Activated CD4-positive, alpha-beta T cell treated with anti-CD3 and anti-CD28 coated beads for 36 hours (primary cell): ENCODE results near the gene SLC24A4. TPM values are rescaled to one million over a fixed set of nuclear protein-coding genes. Genes with fewer than 3 reads are reported as not detected.

Experiments
- ATAC-seq: fragments of 200-7000 bp; cut with Tn5 transposase; one replicate; pipeline ENCODE4 v1.10.0; 2021; ENCODE audit warnings: mild to moderate bottlenecking, moderate library complexity
- CTCF ChIA-PET: fragments of 350-600 bp; sonication (Branson Sonifier 250); formaldehyde crosslinking; loops from one replicate; lab custom pipeline; 2021; ENCODE audit warnings: antibody characterized with exemption; lab: Charles Lee
- POLR2A ChIA-PET: fragments of 350-600 bp; sonication (Branson Sonifier 250); formaldehyde crosslinking; loops from one replicate; lab custom pipeline; 2021; ENCODE audit warnings: antibody characterized with exemption, inconsistent platforms; lab: Charles Lee
- DNase-seq: peaks from one replicate; pipeline ENCODE4 v3.0.0-alpha.2; 2020
- H3K27ac Mint-ChIP-seq: one replicate; pipeline ENCODE4 v1.8.0; 2021; ENCODE audit warnings: mixed read lengths
- H3K27me3 Mint-ChIP-seq: one replicate; pipeline ENCODE4 v1.8.0; 2021; ENCODE audit warnings: mixed read lengths
- H3K36me3 Mint-ChIP-seq: one replicate; pipeline ENCODE4 v1.8.0; 2021; ENCODE audit warnings: low read depth, mixed read lengths
- H3K4me1 Mint-ChIP-seq: one replicate; pipeline ENCODE4 v1.8.0; 2021; ENCODE audit warnings: mixed read lengths
- H3K4me3 Mint-ChIP-seq: one replicate; pipeline ENCODE4 v1.8.0; 2021; ENCODE audit warnings: mild to moderate bottlenecking, moderate library complexity, mixed read lengths
- H3K9me3 Mint-ChIP-seq: one replicate; pipeline ENCODE4 v1.8.0; 2021; ENCODE audit warnings: low read depth, mixed read lengths
- intact Hi-C, 2 experiments: fragments of 100-400 bp; cut with DNase I in 1 of 2; cut with micrococcal nuclease in 1 of 2; formaldehyde crosslinking; loops; one replicate each; pipeline versions ENCODE4 v1.14.2 to v1.15.1; 2022 to 2024; cut with DNase I, micrococcal nuclease
- total RNA-seq, 2 experiments: library from RNA; stranded (reverse); gene quantifications; one replicate each; pipeline ENCODE4 v1.2.3, GENCODE V29; 2021

Gene SLC24A4
- total RNA-seq, 2 experiments from 2014 or later = not detected

- CTCF ChIA-PET = no interaction called here
- Mint-ChIP-seq H3K36me3 (peaks cover 3% of the 10 kb centered on the region), H3K4me3 (no peak overlapping the region), H3K27me3 (peaks cover 30% of the 10 kb centered on the region), H3K27ac (no peak overlapping the region), H3K4me1 (peaks cover 2% of the 10 kb centered on the region), H3K9me3 (peaks cover 5% of the 10 kb centered on the region)
- ATAC-seq (no peak), DNase-seq (no peak)
- POLR2A ChIA-PET = no interaction called here
- intact Hi-C loops = loop anchor here (5.0 to 10.0 kb wide), 2 partner anchors 329 to 393 kb away; no protein-coding TSS in a partner anchor
Observed at GRCh38 chr14:92348154-92348553, 25.2 kb downstream of the SLC24A4 start.

GRCh38 chr14:92351750-92352149 is 28.8 kb downstream of the SLC24A4 start:
- Mint-ChIP-seq H3K36me3 (no peaks in the 10 kb centered on the region), H3K27me3 (peaks cover 18% of the 10 kb centered on the region), H3K9me3 (no peaks in the 10 kb centered on the region), H3K27ac (no peak overlapping the region), H3K4me3 (no peak overlapping the region), H3K4me1 (no peaks in the 10 kb centered on the region)
- ChIA-PET POLR2A (interaction anchor here (1.2 kb wide), 1 partner anchor 10 kb away, joined by 4 read pairs; no protein-coding TSS in a partner anchor), CTCF (interaction anchor here (0.6 to 1.5 kb wide), 11 partner anchors 9 to 220 kb away, joined by 3 to 8 read pairs (median 4); no protein-coding TSS in a partner anchor)
- DNase-seq (no peak), ATAC-seq (no peak)
- intact Hi-C loops = loop anchor here in 1 of 2 experiments (1.0 to 10.0 kb wide), 2 partner anchors 216 to 253 kb away; no protein-coding TSS in a partner anchor

- H3K9me3 Mint-ChIP-seq = no peaks in the 10 kb centered on the region
- H3K27ac Mint-ChIP-seq = no peak overlapping the region
- intact Hi-C loops = loop anchor here in 1 of 2 experiments (1.0 to 10.0 kb wide), 2 partner anchors 217 to 252 kb away; no protein-coding TSS in a partner anchor
- peaks cover 18% of the 10 kb centered on the region for H3K27me3 Mint-ChIP-seq
- ChIA-PET CTCF (interaction anchor here (0.6 to 1.5 kb wide), 14 partner anchors 10 to 227 kb away, joined by 3 to 8 read pairs (median 4); no protein-coding TSS in a partner anchor), POLR2A (interaction anchor here (1.2 kb wide), 1 partner anchor 11 kb away, joined by 4 read pairs; no protein-coding TSS in a partner anchor)
- H3K4me1 Mint-ChIP-seq = no peaks in the 10 kb centered on the region
- DNase-seq = peak; percentile 73
- ATAC-seq = peak; percentile 49
- no peaks in the 10 kb centered on the region for H3K36me3 Mint-ChIP-seq
- H3K4me3 Mint-ChIP-seq = no peak overlapping the region
Observed at GRCh38 chr14:92352158-92352985, 29.4 kb downstream of the SLC24A4 start.

GRCh38 chr14:92353447-92353846 is 30.5 kb downstream of the SLC24A4 start:
- H3K27ac Mint-ChIP-seq = peak overlapping the region; percentile 14
- no peaks in the 10 kb centered on the region for H3K9me3 Mint-ChIP-seq
- no peak overlapping the region for H3K4me3 Mint-ChIP-seq
- H3K4me1 Mint-ChIP-seq = no peaks in the 10 kb centered on the region
- DNase-seq (no peak), ATAC-seq (peak; percentile 49)
- POLR2A ChIA-PET = interaction anchor here (0.6 kb wide), 1 partner anchor 141 kb away, joined by 3 read pairs; no protein-coding TSS in a partner anchor
- H3K27me3 Mint-ChIP-seq = peaks cover 15% of the 10 kb centered on the region
- CTCF ChIA-PET = interaction anchor here (0.6 to 1.6 kb wide), 4 partner anchors 12 to 373 kb away, joined by 3 read pairs; no protein-coding TSS in a partner anchor
- H3K36me3 Mint-ChIP-seq = no peaks in the 10 kb centered on the region
- intact Hi-C loops = loop anchor here in 1 of 2 experiments (10.0 kb wide), 1 partner anchor 251 kb away; no protein-coding TSS in a partner anchor

- CTCF ChIA-PET = interaction anchor here (1.1 to 1.3 kb wide), 2 partner anchors 10 to 15 kb away, joined by 3 read pairs; no protein-coding TSS in a partner anchor
- Mint-ChIP-seq H3K36me3 (no peaks in the 10 kb centered on the region), H3K4me1 (no peaks in the 10 kb centered on the region), H3K9me3 (no peaks in the 10 kb centered on the region), H3K27me3 (peaks cover 6% of the 10 kb centered on the region), H3K4me3 (no peak overlapping the region), H3K27ac (no peak overlapping the region)
- DNase-seq (no peak), ATAC-seq (no peak)
- intact Hi-C loops = loop anchor here in 1 of 2 experiments (10.0 kb wide), 1 partner anchor 248 kb away; no protein-coding TSS in a partner anchor
- POLR2A ChIA-PET = interaction anchor here (0.7 kb wide), 1 partner anchor 235 kb away, joined by 5 read pairs; the partner anchor contains the start of genes CPSF2 and NDUFB1
Observed at GRCh38 chr14:92356677-92357076, 33.7 kb downstream of the SLC24A4 start.

- Mint-ChIP-seq H3K9me3 (no peaks in the 10 kb centered on the region), H3K27me3 (peaks cover 5% of the 10 kb centered on the region), H3K4me3 (no peak overlapping the region), H3K27ac (no peak overlapping the region), H3K4me1 (no peaks in the 10 kb centered on the region), H3K36me3 (no peaks in the 10 kb centered on the region)
- DNase-seq (no peak), ATAC-seq (no peak)
- CTCF ChIA-PET = interaction anchor here (0.6 kb wide), 1 partner anchor 121 kb away, joined by 3 read pairs; no protein-coding TSS in a partner anchor
- intact Hi-C loops = no loop called here
- POLR2A ChIA-PET = no interaction called here
Observed at GRCh38 chr14:92360651-92361370, 37.8 kb downstream of the SLC24A4 start.

GRCh38 chr14:92362781-92363235 is 39.8 kb downstream of the SLC24A4 start:
- ATAC-seq = no peak
- CTCF ChIA-PET = no interaction called here

GRCh38 chr14:92366237-92366636 is 43.3 kb downstream of the SLC24A4 start:
- H3K27ac Mint-ChIP-seq = no peak overlapping the region
- no peaks in the 10 kb centered on the region for H3K4me1 Mint-ChIP-seq
- H3K4me3 Mint-ChIP-seq = no peak overlapping the region
- no peaks in the 10 kb centered on the region for H3K9me3 Mint-ChIP-seq
- intact Hi-C loops = no loop called here
- ATAC-seq (no peak), DNase-seq (no peak)
- H3K27me3 Mint-ChIP-seq = peaks cover 9% of the 10 kb centered on the region
- POLR2A ChIA-PET = no interaction called here
- CTCF ChIA-PET = no interaction called here
- H3K36me3 Mint-ChIP-seq = no peaks in the 10 kb centered on the region

More at GRCh38 chr14:92362781-92363235, 39.8 kb downstream of the SLC24A4 start:
- POLR2A ChIA-PET = no interaction called here
- no peaks in the 10 kb centered on the region for H3K9me3 Mint-ChIP-seq
- intact Hi-C loops = no loop called here
- no peak overlapping the region for H3K27ac Mint-ChIP-seq
- no peak for DNase-seq
- H3K4me3 Mint-ChIP-seq = no peak overlapping the region
- no peaks in the 10 kb centered on the region for H3K4me1 Mint-ChIP-seq
- no peaks in the 10 kb centered on the region for H3K36me3 Mint-ChIP-seq
- H3K27me3 Mint-ChIP-seq = peaks cover 9% of the 10 kb centered on the region

- CTCF ChIA-PET = no interaction called here
- H3K27ac Mint-ChIP-seq = no peak overlapping the region
- DNase-seq = no peak
Observed at GRCh38 chr14:92368001-92368400, 45.0 kb downstream of the SLC24A4 start.

GRCh38 chr14:92369097-92369496 is 46.1 kb downstream of the SLC24A4 start:
- peaks cover 2% of the 10 kb centered on the region for H3K9me3 Mint-ChIP-seq
- intact Hi-C loops = no loop called here
- CTCF ChIA-PET = interaction anchor here (0.6 kb wide), 1 partner anchor 9 kb away, joined by 3 read pairs; no protein-coding TSS in a partner anchor
- no peaks in the 10 kb centered on the region for H3K36me3 Mint-ChIP-seq
- H3K27me3 Mint-ChIP-seq = peaks cover 4% of the 10 kb centered on the region
- H3K4me3 Mint-ChIP-seq = no peak overlapping the region
- ATAC-seq = no peak
- no peaks in the 10 kb centered on the region for H3K4me1 Mint-ChIP-seq
- no peak overlapping the region for H3K27ac Mint-ChIP-seq
- POLR2A ChIA-PET = no interaction called here
- DNase-seq = no peak

More at GRCh38 chr14:92368001-92368400, 45.0 kb downstream of the SLC24A4 start:
- Mint-ChIP-seq H3K4me1 (no peaks in the 10 kb centered on the region), H3K9me3 (peaks cover 2% of the 10 kb centered on the region), H3K27me3 (peaks cover 7% of the 10 kb centered on the region), H3K36me3 (no peaks in the 10 kb centered on the region), H3K4me3 (no peak overlapping the region)
- no peak for ATAC-seq
- intact Hi-C loops = no loop called here
- POLR2A ChIA-PET = no interaction called here

GRCh38 chr14:92372230-92372629 is 49.3 kb downstream of the SLC24A4 start:
- Mint-ChIP-seq H3K4me3 (no peak overlapping the region), H3K36me3 (no peaks in the 10 kb centered on the region), H3K27me3 (peaks cover 4% of the 10 kb centered on the region), H3K4me1 (no peaks in the 10 kb centered on the region), H3K9me3 (peaks cover 2% of the 10 kb centered on the region), H3K27ac (no peak overlapping the region)
- POLR2A ChIA-PET = no interaction called here
- CTCF ChIA-PET = no interaction called here
- intact Hi-C loops = no loop called here
- DNase-seq (no peak), ATAC-seq (no peak)
